GM12873 (cell line): ENCODE data around the gene AURKB.

Experiments
- TF ChIP-seq, protein P1 (sequence below): IDR thresholded peaks from 2 replicates; pipeline ENCODE4 v1.5.1; 2012; ENCODE audit warnings: low read depth, mild to moderate bottlenecking, moderate library complexity, low read length, control low read depth; ENCODE audit not compliant: insufficient read depth; ENCODE audit errors: missing control alignments

AURKB gene

GRCh38 chr17:8234361-8235270, 24.2 kb upstream of the AURKB start:
- TF ChIP-seq, protein P1, sequence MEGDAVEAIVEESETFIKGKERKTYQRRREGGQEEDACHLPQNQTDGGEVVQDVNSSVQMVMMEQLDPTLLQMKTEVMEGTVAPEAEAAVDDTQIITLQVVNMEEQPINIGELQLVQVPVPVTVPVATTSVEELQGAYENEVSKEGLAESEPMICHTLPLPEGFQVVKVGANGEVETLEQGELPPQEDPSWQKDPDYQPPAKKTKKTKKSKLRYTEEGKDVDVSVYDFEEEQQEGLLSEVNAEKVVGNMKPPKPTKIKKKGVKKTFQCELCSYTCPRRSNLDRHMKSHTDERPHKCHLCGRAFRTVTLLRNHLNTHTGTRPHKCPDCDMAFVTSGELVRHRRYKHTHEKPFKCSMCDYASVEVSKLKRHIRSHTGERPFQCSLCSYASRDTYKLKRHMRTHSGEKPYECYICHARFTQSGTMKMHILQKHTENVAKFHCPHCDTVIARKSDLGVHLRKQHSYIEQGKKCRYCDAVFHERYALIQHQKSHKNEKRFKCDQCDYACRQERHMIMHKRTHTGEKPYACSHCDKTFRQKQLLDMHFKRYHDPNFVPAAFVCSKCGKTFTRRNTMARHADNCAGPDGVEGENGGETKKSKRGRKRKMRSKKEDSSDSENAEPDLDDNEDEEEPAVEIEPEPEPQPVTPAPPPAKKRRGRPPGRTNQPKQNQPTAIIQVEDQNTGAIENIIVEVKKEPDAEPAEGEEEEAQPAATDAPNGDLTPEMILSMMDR: no peak

- TF ChIP-seq, protein P1: no peak
These were observed 21.3 kb upstream of the AURKB start for GRCh38 chr17:8231701-8232100.

- TF ChIP-seq, protein P1: no peak
These were observed 16.8 kb upstream of the AURKB start for GRCh38 chr17:8227238-8227581.

DNA sequence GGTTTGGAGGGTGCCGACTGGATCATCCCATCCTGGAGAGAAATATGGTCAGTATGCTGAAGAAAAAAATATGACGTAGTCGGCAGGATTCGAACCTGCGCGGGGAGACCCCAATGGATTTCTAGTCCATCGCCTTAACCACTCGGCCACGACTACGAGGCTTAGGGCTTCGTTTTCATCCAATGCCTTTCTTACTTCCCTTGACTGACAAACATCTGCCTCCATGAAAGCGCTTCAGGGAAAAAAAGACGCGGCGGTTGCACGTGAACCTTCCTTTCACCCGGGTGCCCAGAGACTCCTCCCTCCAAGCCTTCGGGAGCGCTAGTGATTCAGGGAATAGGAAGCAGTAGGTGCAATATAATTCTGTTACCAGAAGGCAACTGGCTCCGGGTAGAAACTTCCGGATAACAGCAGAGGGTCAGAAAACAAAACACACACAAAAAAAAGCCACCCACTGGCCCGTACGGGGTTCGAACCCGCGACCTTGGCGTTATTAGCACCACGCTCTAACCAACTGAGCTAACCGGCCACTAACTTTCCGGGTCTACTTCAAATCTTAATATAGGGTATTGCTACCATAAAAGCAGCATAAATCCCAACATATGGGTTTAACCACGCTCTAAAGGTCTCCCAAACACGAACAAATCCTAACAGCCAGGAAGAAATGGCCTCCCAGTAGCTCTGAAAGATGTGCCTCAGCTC, 16.3 kb upstream of the AURKB start:
- TF ChIP-seq, protein P1: no peak

GRCh38 chr17:8225813-8226535, 15.6 kb upstream of the AURKB start:
- TF ChIP-seq, protein P1: no peak

- TF ChIP-seq, protein P1: no peak
These were observed 14.8 kb upstream of the AURKB start for GRCh38 chr17:8224891-8225812.
